Measurements from ENCODE around the gene SUMF1. TPM values are rescaled to one million over a fixed set of nuclear protein-coding genes. Genes with fewer than 3 reads are reported as not detected.

The SUMF1 gene
- total and polyA plus RNA-seq, 2 of the 4 experiments (the other 2 are of a cell fraction): 26.3 to 38.4 TPM

GRCh38 chr3:4501927-4502326, 34.9 kb upstream of the SUMF1 start:
- no peak overlapping the region for H3K23ac ChIP-seq (ENCODE audit: low read depth, low read length)
- no peak overlapping the region for H3K18ac ChIP-seq (ENCODE audit: low read depth, low read length)
- no peaks in the 10 kb centered on the region for H3K9me3 ChIP-seq (ENCODE audit: control insufficient read depth, insufficient read depth, low read length)
- no peak overlapping the region for H4K91ac ChIP-seq (ENCODE audit: insufficient read depth, low read depth, low read length)
- intact Hi-C loops (cut with micrococcal nuclease) (no loop called here), in situ Hi-C loops (cut with MboI; ENCODE audit: low sequenced_read_pairs) (no loop called here), dilution Hi-C loops (cut with HindIII; ENCODE audit: low sequenced_read_pairs, unreplicated experiment) (no loop called here)
- no peaks in the 10 kb centered on the region for H3K36me3 ChIP-seq (ENCODE audit: control insufficient read depth, insufficient read depth, low read length)
- no peaks in the 10 kb centered on the region; the same call in 1 of the 2 replicates for H3K27me3 ChIP-seq (ENCODE audit: control insufficient read depth, insufficient read depth, low read length)
- ATAC-seq (ENCODE audit: low read depth): no peak
- no CpG with 5 or more reads among the region's 9 CpGs for WGBS, 2 experiments (ENCODE audit: extremely low coverage in 2 of 2, insufficient read length in 1 of 2)
- TF ChIP-seq RCOR1 (IDR thresholded peaks at IDR 0.05; ENCODE audit: insufficient replicate concordance, low read length) (no peak), CTCF (conservative IDR thresholded peaks at IDR 0.05; ENCODE audit: low read depth, low read length) (no peak), MXI1 (IDR thresholded peaks at IDR 0.05; ENCODE audit: borderline replicate concordance, low read depth, low read length) (no peak)
- POLR2A ChIA-PET (ENCODE audit: unreplicated experiment): no interaction called here
- H3K9me1 ChIP-seq (ENCODE audit: insufficient read depth, low read length): no peaks in the 10 kb centered on the region
- no peak overlapping the region for H3K4me3 ChIP-seq (ENCODE audit: insufficient read depth, low read depth, low read length)
- no peak overlapping the region for H3K27ac ChIP-seq (ENCODE audit: insufficient read depth, low read length)
- no peak for DNase-seq
- H3K9ac ChIP-seq (ENCODE audit: low read depth, low read length): no peak overlapping the region
- H2BK20ac ChIP-seq (ENCODE audit: low read depth, low read length): no peak overlapping the region
- no peak overlapping the region for H2BK15ac ChIP-seq (ENCODE audit: low read depth, low read length)
- H3K56ac ChIP-seq (ENCODE audit: extremely low read depth, insufficient read depth, low read length): no peak overlapping the region
- H4K8ac ChIP-seq (ENCODE audit: low read depth in 2 of 2, low read length in 2 of 2): no peak overlapping the region
- H2BK120ac ChIP-seq (ENCODE audit: low read depth, low read length): no peak overlapping the region
- H3K4ac ChIP-seq (ENCODE audit: low read depth, low read length): no peak overlapping the region
- H3K14ac ChIP-seq (replicated peaks; ENCODE audit: low read depth, low read length): no peak overlapping the region
- no peaks in the 10 kb centered on the region for H3K4me1 ChIP-seq (ENCODE audit: control insufficient read depth, insufficient read depth, low read length)
- no peak overlapping the region for H2AK9ac ChIP-seq (replicated peaks; ENCODE audit: low read depth, low read length, poor library complexity)
- no peaks in the 10 kb centered on the region for H4K20me1 ChIP-seq (ENCODE audit: insufficient read depth, low read length)
- H4K5ac ChIP-seq (ENCODE audit: low read depth, low read length): no peak overlapping the region
- no TSS peak for BruUV-seq (replicated peaks)
- CTCF ChIA-PET: no interaction called here
- H3K4me2 ChIP-seq (ENCODE audit: low read depth, low read length): no peak overlapping the region
- H2AFZ ChIP-seq (replicated peaks; ENCODE audit: low read length, poor library complexity): no peak overlapping the region
- no peaks in the 10 kb centered on the region for H3K79me1 ChIP-seq (ENCODE audit: low read depth in 1 of 2, low read length in 2 of 2)
- H2BK5ac ChIP-seq (ENCODE audit: low read depth, low read length, poor library complexity, severe bottlenecking): no peak overlapping the region
- no peak overlapping the region for H2AK5ac ChIP-seq (ENCODE audit: low read depth, low read length)
